ENCODE data around the gene AFF2.

Gene AFF2

GRCh38 chrX:148698221-148698620 is 197.8 kb downstream of the AFF2 start:
- DNase-seq (ENCODE audit: low read depth, low spot score): no peak
- no peak overlapping the region for H3K27ac ChIP-seq

- no peak overlapping the region for H3K27ac ChIP-seq
- no peak for DNase-seq (ENCODE audit: low read depth, low spot score)
Measured at GRCh38 chrX:148700021-148700420, 199.6 kb downstream of the AFF2 start.

GRCh38 chrX:148713981-148714380 is 213.6 kb downstream of the AFF2 start:
- DNase-seq (ENCODE audit: low read depth, low spot score): no peak
- no peak overlapping the region for H3K27ac ChIP-seq

GRCh38 chrX:148715361-148715760 is 214.9 kb downstream of the AFF2 start:
- no peak for DNase-seq (ENCODE audit: low read depth, low spot score)
- no peak overlapping the region for H3K27ac ChIP-seq

GRCh38 chrX:148722966-148723365 is 222.5 kb downstream of the AFF2 start:
- DNase-seq (ENCODE audit: low read depth, low spot score): no peak
- no peak overlapping the region for H3K27ac ChIP-seq

- DNase-seq (ENCODE audit: low read depth, low spot score): no peak
Measured at GRCh38 chrX:148723551-148723950, 223.1 kb downstream of the AFF2 start.

GRCh38 chrX:148728901-148729300 is 228.5 kb downstream of the AFF2 start:
- DNase-seq (ENCODE audit: low read depth, low spot score): no peak
- no peak overlapping the region for H3K27ac ChIP-seq

More at GRCh38 chrX:148723551-148723950, 223.1 kb downstream of the AFF2 start:
- no peak overlapping the region for H3K27ac ChIP-seq

GRCh38 chrX:148732743-148733142 is 232.3 kb downstream of the AFF2 start:
- no peak overlapping the region for H3K27ac ChIP-seq
- DNase-seq (ENCODE audit: low read depth, low spot score): no peak

GRCh38 chrX:148741441-148741840 is 241.0 kb downstream of the AFF2 start:
- DNase-seq (ENCODE audit: low read depth, low spot score): no peak
- H3K27ac ChIP-seq: no peak overlapping the region

GRCh38 chrX:148755111-148755510 is 254.7 kb downstream of the AFF2 start:
- DNase-seq (ENCODE audit: low read depth, low spot score): no peak
- H3K27ac ChIP-seq: no peak overlapping the region

- no peak overlapping the region for H3K27ac ChIP-seq
- no peak for DNase-seq (ENCODE audit: low read depth, low spot score)
Measured at GRCh38 chrX:148763896-148764295, 263.5 kb downstream of the AFF2 start.

- H3K27ac ChIP-seq: no peak overlapping the region
- no peak for DNase-seq (ENCODE audit: low read depth, low spot score)
Measured at GRCh38 chrX:148768296-148768695, 267.9 kb downstream of the AFF2 start.

GRCh38 chrX:148771440-148771839 is 271.0 kb downstream of the AFF2 start:
- no peak for DNase-seq (ENCODE audit: low read depth, low spot score)
- no peak overlapping the region for H3K27ac ChIP-seq

GRCh38 chrX:148774276-148774675 is 273.9 kb downstream of the AFF2 start:
- DNase-seq (ENCODE audit: low read depth, low spot score): no peak
- H3K27ac ChIP-seq: no peak overlapping the region

- no peak overlapping the region for H3K27ac ChIP-seq
- no peak for DNase-seq (ENCODE audit: low read depth, low spot score)
Measured at GRCh38 chrX:148784137-148784536, 283.7 kb downstream of the AFF2 start.

GRCh38 chrX:148784856-148785255 is 284.4 kb downstream of the AFF2 start:
- H3K27ac ChIP-seq: no peak overlapping the region
- DNase-seq (ENCODE audit: low read depth, low spot score): no peak

- DNase-seq (ENCODE audit: low read depth, low spot score): no peak
- H3K27ac ChIP-seq: no peak overlapping the region
Measured at GRCh38 chrX:148785256-148785655, 284.8 kb downstream of the AFF2 start.

GRCh38 chrX:148788449-148788848 is 288.0 kb downstream of the AFF2 start:
- DNase-seq (ENCODE audit: low read depth, low spot score): no peak
- H3K27ac ChIP-seq: no peak overlapping the region

- H3K27ac ChIP-seq: no peak overlapping the region
- no peak for DNase-seq (ENCODE audit: low read depth, low spot score)
Measured at GRCh38 chrX:148794350-148794749, 293.9 kb downstream of the AFF2 start.

GRCh38 chrX:148804579-148805355 is 304.4 kb downstream of the AFF2 start:
- no peak overlapping the region for H3K27ac ChIP-seq
- no peak for DNase-seq (ENCODE audit: low read depth, low spot score)

- no peak overlapping the region for H3K27ac ChIP-seq
- DNase-seq (ENCODE audit: low read depth, low spot score): no peak
Measured at GRCh38 chrX:148806145-148806870, 305.9 kb downstream of the AFF2 start.

GRCh38 chrX:148808833-148809232 is 308.4 kb downstream of the AFF2 start:
- H3K27ac ChIP-seq: no peak overlapping the region
- no peak for DNase-seq (ENCODE audit: low read depth, low spot score)

Measured in epithelial cell of prostate (primary cell).